GM23248 (cell line): Measurements from ENCODE around the gene WNK2.

Source experiments
- EZH2 ChIP-seq: fragments of 200-600 bp; sonication (generic); IDR thresholded peaks from 2 replicates; pipeline ENCODE4 v1.6.1; 2018; ENCODE audit warnings: antibody characterized with exemption, mild to moderate bottlenecking; ENCODE audit not compliant: insufficient read depth, poor library complexity, severe bottlenecking
- EZH2phosphoT487 ChIP-seq: fragments of 200-600 bp; sonication (generic); IDR thresholded peaks from 2 replicates; pipeline ENCODE4 v1.6.1; 2018; ENCODE audit warnings: antibody characterized with exemption, moderate library complexity, mild to moderate bottlenecking, low read depth; ENCODE audit not compliant: insufficient read depth

DNA sequence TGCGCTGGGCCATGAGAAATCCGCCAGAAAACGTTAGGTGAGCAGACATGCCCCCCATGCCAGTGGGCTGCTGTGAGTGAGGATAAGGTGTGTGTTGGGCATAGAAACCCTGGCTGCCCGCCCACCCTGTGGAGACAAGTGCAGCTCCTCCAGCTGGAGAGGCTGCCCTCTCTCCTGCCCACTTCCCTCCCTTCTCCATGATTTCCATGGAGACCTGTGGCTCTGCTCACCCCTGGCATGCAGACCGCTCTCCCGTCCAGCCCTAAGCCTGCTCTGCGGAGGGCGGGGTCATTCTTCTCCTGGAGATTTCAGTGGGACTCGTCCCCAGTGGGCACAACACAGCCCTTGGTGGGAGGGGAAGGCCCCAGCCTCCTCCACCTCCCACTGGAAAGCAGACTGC lies 134.5 kb downstream of the WNK2 start:
- TF ChIP-seq EZH2 (no peak), EZH2phosphoT487 (no peak)
